Adipose tissue (tissue), 3 donors: ENCODE results near the gene KLHL3. TPM values are rescaled to one million over a fixed set of nuclear protein-coding genes. Genes with fewer than 3 reads are reported as not detected.

Source experiments
- H3K27ac ChIP-seq: one replicate; pipeline ENCODE4 v1.5.1; 2013; ENCODE audit warnings: low read depth, low read length
- WGBS, 3 donors: extraction: QIAGEN DNeasy Blood & Tissue Kit; methylation state at CpG; one replicate each; pipeline ENCODE4 v1.1.7; 2013; 5-methylcytosine and 5-hydroxymethylcytosine counted together
- polyA plus RNA-seq, 3 donors: library from polyadenylated mRNA; stranded (reverse); fragments of 200-250 nt; gene quantifications; one replicate each; pipeline ENCODE4 v1.2.3, GENCODE V29; 2013
- donor health status: healthy with polysubstance abuse.
- donor health status: Bipolar disorder and iron deficiency.
- donor health status: healthy.

Gene KLHL3
- polyA plus RNA-seq, 3 donors = 0.90 to 3.3 (median 1.7) TPM

DNA sequence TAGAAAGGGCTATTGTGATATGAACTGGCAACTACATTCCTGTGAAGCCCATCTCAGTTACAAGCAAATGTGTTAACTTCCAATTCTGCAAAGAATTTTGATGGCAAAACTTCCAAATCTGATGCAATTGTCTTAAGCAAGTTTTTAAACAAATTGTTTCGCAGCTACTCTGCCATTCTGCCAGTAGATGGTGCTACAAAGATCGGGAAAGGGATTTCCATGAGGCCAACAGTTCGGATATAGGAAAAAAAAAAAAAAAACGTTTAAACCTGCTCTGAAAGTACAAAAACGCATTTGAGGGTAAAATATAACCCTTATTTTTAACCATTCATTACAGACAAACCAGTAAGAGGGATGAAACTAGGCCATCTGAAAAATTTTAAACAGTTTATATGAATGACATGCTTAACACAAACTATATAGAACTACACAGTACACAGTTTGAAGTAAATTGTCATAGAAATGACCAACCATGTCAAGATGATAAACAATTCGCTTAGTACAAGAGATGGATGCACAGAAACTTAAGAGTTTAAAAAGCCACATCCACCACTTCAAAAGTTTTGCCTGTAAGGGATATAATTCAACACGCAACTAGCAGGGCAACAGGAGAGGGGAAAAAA lies 16.1 kb upstream of the KLHL3 start:
- 2 to 3% (median 2%) methylated on average over 7 of the region's 7 CpGs for WGBS, 3 donors
- H3K27ac ChIP-seq = no peak overlapping the region

DNA sequence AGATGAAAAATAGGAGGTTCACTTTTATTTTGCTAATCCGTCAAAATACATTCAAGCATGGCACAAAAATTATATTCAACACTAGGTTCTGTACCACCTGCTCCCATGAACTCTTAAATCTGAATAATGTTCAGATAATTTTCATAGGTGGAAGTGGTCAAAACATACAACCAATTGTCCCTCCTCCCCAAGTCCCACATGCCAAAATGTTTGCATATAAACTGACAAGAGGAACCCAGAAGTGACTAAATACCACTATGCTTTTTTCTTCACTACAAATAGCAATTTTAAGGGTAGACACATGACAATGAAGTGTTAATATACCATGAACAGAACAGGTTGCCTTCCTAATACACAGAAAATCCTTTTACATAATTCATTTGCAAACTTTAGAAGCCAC lies 14.5 kb upstream of the KLHL3 start:
- WGBS, 3 donors = 74 to 87% (median 83%) methylated on average over 1 of the region's 1 CpG
- no peak overlapping the region for H3K27ac ChIP-seq

DNA sequence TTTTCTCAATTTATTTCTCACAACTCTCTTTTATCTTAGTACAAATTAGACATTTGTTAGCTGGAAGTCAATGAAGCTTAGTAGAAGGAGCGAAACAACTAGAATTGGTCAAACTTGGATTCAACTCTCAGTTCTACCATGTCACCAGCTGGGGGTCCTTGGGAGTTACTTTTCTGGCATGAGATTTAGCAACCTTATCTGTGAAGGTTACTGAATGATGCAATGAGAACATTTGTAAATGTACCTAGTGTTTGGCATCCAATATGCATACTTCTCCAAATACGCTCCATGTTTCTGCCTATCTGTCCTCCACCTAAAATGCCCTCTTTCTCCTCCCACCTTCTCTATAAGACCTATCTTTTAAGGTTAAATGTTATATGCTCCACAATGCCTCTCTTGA lies 12.0 kb upstream of the KLHL3 start:
- H3K27ac ChIP-seq = no peak overlapping the region
- 59 to 98% (median 93%) methylated on average over 2 of the region's 2 CpGs for WGBS, 3 donors

DNA sequence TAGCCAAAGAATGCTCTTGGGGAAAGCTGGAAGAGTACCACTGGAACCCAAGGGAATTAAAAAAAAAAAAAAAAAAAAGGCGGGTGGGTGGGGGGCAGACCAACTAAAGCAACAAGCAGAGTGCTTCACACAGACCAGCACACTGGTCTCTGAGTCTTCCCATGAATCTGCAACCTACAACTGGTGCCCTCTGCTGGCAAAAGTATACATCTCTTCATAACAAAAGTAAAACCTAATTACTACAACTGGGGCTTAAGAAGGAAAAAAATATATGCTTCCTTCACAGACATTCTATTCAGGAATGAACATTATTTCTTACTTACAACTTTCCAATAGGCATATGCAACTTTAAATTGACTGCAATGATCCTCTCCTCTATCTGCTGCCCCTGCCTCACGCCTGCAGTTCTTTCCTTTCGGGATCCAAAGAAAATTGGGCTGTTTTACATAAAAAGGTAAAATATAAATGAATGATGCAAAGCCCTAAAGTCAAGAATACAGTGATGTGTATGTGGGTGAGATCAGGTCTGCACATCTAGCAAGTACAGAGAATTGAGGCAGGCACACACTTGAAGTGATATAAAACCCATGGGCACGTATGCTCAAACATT lies 7.2 kb upstream of the KLHL3 start:
- WGBS, 3 donors = 71 to 72% (median 72%) methylated on average over 4 of the region's 4 CpGs
- H3K27ac ChIP-seq = no peak overlapping the region

DNA sequence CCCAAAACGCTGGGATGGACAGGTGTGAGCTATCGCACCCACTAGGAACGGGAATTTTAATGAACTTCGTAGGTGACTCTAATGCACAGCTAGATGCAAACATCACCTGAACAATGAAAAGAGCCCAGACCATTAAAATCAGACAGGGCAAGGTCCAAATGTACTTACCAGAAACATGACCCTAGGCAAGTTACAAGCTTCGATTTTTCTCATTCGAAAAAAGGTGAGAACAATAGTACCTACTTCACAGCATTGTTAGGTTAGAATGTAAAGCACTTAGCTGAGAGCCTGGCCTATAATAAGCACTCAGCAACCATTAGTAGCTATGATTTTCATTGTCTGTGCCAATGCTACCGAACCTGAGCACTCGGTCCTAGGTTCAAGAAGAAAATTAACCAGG lies 5.8 kb upstream of the KLHL3 start:
- 68 to 89% (median 83%) methylated on average over 8 of the region's 8 CpGs for WGBS, 3 donors
- H3K27ac ChIP-seq = no peak overlapping the region

DNA sequence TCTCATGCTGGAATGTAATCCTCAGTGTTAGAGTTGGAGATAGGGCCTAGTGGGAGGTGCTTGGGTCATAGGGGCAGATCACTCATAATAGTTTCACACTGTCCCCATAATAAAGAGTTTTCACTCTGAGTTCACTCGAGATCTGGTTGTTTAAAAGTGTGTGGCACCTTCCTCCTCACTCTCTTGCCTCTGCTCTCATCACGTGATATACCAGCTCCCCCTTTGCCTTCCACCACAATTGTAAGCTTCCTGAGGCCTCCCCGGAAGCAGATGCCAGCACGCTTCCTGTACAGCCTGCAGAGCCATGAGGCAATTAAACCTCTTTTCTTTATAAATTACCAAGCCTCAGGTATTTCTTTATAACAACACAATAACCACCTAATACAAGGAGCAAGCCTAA lies 3.8 kb upstream of the KLHL3 start:
- 69 to 83% (median 79%) methylated on average over 4 of the region's 4 CpGs for WGBS, 3 donors
- no peak overlapping the region for H3K27ac ChIP-seq

DNA sequence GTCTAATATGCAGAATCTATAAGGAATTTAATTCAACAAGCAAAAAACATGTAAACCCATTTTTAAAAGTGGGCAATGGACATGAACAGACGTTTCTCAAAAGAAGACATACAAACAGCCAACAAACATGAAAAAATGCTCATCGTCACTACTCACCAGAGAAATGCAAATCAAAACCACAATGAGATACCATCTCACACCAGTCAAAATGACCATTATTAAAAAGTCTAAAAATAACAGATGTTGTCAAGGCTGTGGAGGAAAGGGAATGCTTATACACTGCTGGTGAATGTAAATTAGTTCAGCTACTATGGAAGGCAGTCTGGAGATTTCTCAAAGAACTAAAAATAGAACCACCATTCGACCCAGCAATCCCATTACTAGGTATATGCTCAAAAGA lies 3.1 kb upstream of the KLHL3 start:
- 82 to 89% (median 84%) methylated on average over 3 of the region's 3 CpGs for WGBS, 3 donors
- H3K27ac ChIP-seq = no peak overlapping the region

DNA sequence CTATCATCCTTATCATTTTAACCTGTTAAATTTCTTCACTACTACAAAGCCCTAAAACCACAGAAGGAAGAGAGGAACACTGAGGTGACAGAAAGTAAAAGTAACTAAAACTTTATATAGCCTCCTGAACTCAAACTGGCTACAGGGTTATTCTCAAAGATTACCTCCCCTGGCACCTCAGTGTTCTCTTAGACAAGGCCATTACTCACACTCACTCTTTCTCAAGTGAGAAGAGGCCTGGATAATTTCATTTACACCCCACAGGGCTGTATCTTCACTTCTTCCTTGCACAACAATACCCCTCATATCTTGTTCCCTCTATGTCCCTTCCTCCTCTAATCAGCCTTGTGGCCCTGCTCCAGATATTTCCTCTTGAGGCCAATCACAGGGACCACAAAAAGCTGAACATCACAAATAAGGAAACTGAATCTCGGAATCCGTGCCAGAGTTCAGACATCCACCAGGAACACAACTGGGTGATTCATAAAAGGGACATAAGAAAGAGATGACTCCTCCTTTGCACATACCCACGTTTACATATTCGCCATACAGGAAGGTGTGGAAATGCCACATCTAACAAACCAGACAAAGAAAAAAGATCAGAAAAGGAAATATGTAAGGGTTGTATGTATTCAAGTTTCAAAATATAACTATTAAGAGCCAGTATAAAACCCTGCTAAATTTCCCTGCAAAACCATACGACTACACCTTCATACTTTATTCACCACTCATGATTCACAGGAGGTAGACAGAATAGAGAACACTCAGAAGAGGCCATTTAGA lies 1.7 kb upstream of the KLHL3 start:
- 36 to 76% (median 37%) methylated on average over 5 of the region's 5 CpGs for WGBS, 3 donors
- no peak overlapping the region for H3K27ac ChIP-seq

DNA sequence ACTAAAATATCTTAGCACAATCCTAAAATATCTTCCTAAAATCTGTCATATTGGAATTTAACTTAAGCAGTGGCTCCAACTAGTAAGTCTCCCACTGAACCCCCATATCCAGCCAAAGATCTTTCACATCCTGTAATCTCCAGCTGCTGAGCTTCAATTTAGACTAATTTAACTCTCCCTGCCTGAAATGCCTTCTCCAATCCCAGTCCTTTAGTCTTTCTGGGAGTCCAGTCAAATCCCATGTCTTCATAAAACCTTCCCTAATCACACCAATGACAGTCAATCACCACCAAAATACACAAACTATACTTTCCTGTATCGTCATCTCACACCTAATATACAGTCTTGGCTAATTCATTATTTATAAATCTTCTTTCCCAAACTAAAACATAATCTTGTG lies 607 bp upstream of the KLHL3 start:
- WGBS, 3 donors = 79 to 86% (median 84%) methylated on average over 1 of the region's 1 CpG

DNA sequence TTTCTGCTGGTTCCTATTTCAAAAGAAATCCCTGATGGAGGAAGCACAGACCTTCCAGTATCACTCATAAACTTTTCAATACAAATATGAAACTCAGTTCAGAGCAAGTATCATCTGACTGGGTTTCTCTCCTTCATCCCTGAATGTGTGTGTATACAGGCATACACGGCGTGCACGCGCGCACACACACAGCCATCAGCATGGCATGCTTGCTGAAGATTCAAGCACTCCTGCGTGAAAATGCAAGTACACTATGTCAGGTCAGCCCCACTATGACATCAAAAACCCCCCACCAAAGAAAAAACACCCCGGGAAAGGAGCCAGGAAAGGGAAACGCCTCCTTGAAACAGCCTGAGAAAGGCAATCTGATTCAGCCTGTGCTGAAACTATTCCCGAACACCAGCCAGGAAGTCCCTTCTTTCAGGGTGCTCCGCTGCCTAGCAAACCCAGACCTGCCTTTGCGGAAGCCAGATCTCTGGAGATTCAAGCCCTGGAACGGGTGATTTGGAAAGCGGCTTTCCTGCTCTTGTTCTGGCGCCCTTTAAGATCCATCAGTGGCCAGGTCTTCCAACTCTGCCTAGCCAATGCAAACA lies 831 bp downstream of the KLHL3 start:
- 5 to 26% (median 7%) methylated on average over 14 of the region's 14 CpGs for WGBS, 3 donors
- H3K27ac ChIP-seq = no peak overlapping the region

More for the DNA sequence above, 607 bp upstream of the KLHL3 start:
- H3K27ac ChIP-seq = no peak overlapping the region

DNA sequence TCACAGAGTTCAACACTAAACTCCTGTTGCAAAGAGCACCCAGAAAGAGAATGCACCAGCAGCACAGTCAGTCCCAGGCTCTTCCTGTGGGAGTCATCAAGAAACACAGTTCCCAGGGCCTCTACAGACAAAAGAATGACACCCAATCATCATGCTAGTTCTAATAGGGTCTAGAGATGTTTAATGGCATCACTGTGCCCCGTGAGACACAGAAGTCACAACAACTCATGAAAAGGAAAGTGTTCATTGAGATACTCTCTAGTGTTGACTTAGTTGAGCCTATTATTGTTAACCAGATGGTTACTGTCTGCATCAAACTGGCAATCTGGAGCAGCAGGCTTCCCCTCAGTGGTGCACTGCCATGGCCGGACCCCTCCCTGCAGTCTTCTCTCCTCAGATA lies 1.6 kb downstream of the KLHL3 start:
- no peak overlapping the region for H3K27ac ChIP-seq
- 53 to 84% (median 57%) methylated on average over 2 of the region's 2 CpGs for WGBS, 3 donors

DNA sequence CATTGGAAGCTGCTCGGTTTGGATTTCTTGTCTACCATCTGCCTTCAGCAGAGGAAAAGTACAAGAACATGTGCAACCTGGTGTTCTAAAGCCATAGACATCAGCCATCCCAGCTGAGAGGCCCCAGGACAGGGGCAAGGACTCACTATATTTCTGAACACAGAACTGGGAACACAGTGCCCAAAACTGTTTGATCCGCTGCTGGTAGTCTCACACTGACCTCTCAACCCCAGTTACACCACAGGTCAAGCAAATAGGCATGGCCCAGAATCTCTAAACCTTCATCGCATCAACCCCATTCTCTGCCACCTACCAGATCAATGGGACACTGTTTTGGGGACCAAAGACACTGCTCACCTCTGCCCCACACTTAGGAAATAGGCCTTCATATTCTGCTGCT lies 2.0 kb downstream of the KLHL3 start:
- WGBS, 3 donors = 87 to 96% (median 88%) methylated on average over 3 of the region's 3 CpGs
- no peak overlapping the region for H3K27ac ChIP-seq

DNA sequence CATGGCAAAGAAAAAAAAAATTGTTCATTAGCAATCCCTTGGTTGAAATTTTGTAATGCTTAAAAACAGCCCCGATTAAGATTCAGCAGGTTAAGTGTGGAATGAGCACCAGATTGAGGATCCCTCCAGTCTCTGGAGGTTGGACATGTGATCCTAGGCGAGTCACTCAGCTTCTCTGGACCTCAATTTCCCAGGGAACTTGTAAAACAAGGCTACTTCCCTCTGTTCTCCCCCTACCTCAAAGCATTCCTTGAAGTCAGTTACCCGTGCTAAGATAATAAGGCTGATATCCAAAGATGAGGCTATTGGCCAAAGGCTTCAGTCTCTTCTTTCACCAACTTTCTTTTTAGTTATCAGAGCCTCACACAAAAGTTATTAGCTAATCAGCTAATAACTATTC lies 2.9 kb downstream of the KLHL3 start:
- WGBS, 3 donors = 87 to 89% (median 87%) methylated on average over 3 of the region's 3 CpGs
- H3K27ac ChIP-seq = no peak overlapping the region

DNA sequence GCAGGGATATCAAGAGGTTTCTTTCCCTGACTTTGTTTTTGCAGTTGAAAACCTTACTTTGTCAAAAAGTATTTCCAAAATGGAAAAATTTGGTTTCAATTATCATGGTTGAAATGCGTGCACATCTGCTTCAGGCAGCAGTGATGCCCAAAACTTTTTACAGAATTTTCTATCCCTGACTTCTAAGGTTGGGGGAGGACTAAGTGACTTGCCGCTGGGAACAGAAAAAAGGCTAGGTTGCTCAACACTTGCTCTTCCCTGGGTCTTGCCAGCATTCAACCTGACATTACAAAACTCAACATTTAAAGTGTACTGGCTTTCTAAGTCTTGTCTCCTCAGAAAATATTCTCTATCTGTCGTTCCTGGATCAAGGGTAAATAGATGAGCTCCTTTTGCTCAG lies 4.7 kb downstream of the KLHL3 start:
- H3K27ac ChIP-seq = no peak overlapping the region
- 63 to 87% (median 72%) methylated on average over 3 of the region's 3 CpGs for WGBS, 3 donors

DNA sequence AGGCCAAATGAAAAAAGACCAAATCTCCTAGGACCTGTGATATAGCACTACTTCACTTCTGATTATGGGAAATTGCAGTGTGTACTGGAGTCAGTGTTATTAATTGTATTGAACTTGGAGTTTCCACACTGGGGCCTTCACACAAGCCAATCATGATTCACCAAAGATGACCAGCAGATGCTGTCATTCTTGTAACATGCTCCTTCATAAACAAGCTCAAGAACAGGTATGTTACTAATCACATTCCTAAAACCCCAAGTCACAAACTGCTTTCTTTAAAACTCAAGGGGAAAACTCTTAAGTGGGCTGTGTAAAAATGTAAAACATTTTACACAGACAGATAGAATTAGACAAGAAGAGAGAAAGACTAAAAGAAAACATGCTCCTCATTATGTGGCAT lies 5.6 kb downstream of the KLHL3 start:
- no peak overlapping the region for H3K27ac ChIP-seq

DNA sequence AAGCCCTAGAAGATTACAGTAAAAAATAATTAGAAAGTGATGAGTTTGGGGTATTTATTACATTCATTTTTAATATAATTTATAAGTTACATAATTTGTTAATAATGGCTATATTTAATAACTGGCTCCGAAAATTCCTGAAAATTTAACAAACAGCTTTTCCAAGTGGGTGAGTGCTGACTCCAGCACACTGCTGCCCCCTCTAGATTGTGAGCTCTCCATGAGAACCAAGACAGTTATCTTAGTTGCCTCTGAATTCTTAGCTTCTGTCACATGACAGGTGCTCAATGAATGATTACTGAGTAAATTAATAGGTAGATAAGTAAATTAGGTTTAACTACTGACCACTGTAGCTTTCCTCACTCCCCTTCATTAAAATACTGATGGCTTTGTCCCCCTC lies 7.8 kb downstream of the KLHL3 start:
- WGBS, 3 donors = 83 to 88% (median 85%) methylated on average over 1 of the region's 1 CpG
- H3K27ac ChIP-seq = no peak overlapping the region

DNA sequence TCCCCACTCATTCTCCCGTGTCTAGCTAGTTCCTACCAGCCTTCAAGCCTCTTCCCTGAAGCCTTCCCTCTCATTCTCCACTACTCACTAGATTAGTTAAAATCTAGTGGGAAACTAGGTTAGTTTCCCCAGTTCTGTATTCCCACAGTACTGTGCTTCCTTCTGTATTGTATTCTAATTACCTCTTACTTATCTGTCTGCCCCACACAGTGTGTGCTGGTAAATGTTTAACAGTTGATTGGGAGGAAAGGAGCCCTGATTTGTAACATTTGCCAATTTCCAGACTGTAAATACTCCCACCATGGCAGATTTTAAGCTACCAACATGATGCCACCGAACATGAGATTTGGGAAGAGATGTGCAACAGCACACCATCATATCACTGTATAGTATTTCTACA lies 8.3 kb downstream of the KLHL3 start:
- H3K27ac ChIP-seq = no peak overlapping the region
- WGBS, 3 donors = 61 to 93% (median 79%) methylated on average over 2 of the region's 2 CpGs

DNA sequence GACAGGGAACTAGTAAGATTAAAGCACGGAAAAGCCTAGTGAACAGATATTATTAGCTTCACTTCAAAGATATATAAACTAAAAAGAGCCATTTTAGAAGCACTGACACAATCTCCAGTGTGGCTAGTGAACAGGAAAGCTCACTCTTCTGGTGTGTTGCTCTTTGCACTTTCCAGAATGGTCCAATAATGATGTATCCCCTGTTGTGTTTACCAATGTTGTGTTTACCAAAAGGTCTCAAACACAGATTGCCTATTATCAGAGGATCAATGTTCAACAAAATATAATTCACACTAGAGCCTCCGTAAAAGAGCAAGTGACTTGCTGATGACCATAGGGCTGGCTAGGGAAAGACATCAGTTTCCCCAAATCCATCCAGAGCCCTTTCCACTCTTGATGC lies 11.6 kb downstream of the KLHL3 start:
- WGBS, 3 donors = 78 to 83% (median 82%) methylated on average over 2 of the region's 2 CpGs
- H3K27ac ChIP-seq = no peak overlapping the region

DNA sequence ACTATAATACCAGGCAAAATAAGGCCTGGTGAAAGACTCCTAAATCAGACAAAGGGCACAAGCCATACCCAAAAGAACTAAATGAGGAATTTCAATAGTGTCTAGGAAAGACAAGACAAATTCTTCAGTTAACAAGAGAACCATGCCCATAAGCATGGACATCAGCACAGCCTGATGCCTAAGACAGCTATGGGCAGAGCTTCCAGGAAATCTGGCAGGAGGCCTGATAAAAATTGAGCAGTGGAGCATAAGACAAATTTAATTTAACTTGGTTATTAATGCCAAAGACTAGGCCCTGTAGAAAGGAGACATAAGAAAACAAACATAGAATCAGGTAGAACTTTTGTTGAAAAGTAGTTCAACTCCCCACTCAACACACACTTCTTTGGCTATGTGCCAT lies 17.3 kb downstream of the KLHL3 start:
- H3K27ac ChIP-seq = no peak overlapping the region

DNA sequence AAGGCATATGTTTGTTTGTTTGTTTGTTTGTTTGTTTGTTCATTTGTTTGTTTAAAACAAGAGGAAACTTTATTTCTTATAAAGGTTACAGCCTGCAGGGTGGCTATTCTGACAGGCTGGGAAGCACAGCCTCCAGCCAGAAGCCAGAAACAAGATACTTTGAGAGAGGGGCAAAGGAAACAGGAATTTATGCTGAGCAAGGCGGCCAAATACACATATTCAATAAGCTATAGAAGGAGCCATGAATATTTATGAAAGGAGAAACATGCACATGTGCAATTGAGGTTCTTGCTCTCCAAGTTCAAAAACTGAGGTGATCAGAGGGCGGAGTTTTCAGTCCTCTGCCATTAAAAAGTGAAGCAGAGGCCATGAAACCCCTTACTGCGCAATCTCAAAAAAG lies 19.6 kb downstream of the KLHL3 start:
- no peak overlapping the region for H3K27ac ChIP-seq
- WGBS, 3 donors = 97 to 99% (median 98%) methylated on average over 3 of the region's 3 CpGs
